ENCODE data around the gene TLDC2.

GRCh38 chr20:36855241-36855657 is 20.7 kb upstream of the TLDC2 start:
- TF ChIP-seq REST (IDR thresholded peaks at IDR 0.05; ENCODE audit: insufficient read depth in 1 of 2, low read depth in 2 of 2, low read length in 2 of 2) (no peak), POLR2AphosphoS5 (IDR thresholded peaks at IDR 0.05; ENCODE audit: low read depth, low read length) (no peak), SIN3A (IDR thresholded peaks at IDR 0.05; ENCODE audit: borderline replicate concordance, insufficient read depth, low read length) (no peak)

Data from PFSK-1 (cell line).